ENCODE results near the gene TUBB4B.

- TF ChIP-seq EZH2phosphoT487 (IDR thresholded peaks at IDR 0.05; ENCODE audit: low read depth, severe bottlenecking, unreplicated experiment) (no peak), CTCF (IDR thresholded peaks at IDR 0.05; ENCODE audit: poor library complexity) (peak; percentile 61), EZH2 (IDR thresholded peaks at IDR 0.05; ENCODE audit: borderline replicate concordance) (no peak)
Observed at GRCh38 chr9:137286975-137287383, 45.9 kb downstream of the TUBB4B start.

All from hepatocyte (in vitro differentiated cells).